GM13976 (cell line): ENCODE measurements around the gene SORCS1.

Experiments
- DNase-seq: peaks from one replicate; pipeline ENCODE4 v3.0.0; 2012; ENCODE audit warnings: low spot score
- CTCF ChIP-seq: IDR thresholded peaks from 2 replicates; pipeline ENCODE4 v1.5.1; 2012; ENCODE audit warnings: borderline replicate concordance, mild to moderate bottlenecking; ENCODE audit not compliant: insufficient read depth; ENCODE audit errors: extremely low read depth, missing control alignments, control extremely low read depth
- in situ Hi-C: fragments of 300-500 bp; cut with MboI; formaldehyde crosslinking; loops from one replicate; pipeline ENCODE4 v1.12.0; 2022; ENCODE audit warnings: low sequenced_read_pairs, mixed read lengths, inconsistent platforms; ENCODE audit not compliant: unreplicated experiment

The SORCS1 gene

GRCh38 chr10:106559442-106559841 is 605.1 kb downstream of the SORCS1 start:
- in situ Hi-C loops: no loop called here
- no peak for DNase-seq

GRCh38 chr10:106557951-106558733 is 606.4 kb downstream of the SORCS1 start:
- DNase-seq: no peak
- in situ Hi-C loops: no loop called here
- no peak for TF ChIP-seq CTCF

More at GRCh38 chr10:106559442-106559841, 605.1 kb downstream of the SORCS1 start:
- no peak for TF ChIP-seq CTCF

- in situ Hi-C loops: no loop called here
- no peak for DNase-seq
- TF ChIP-seq CTCF: no peak
These were observed 607.5 kb downstream of the SORCS1 start for GRCh38 chr10:106557053-106557452.

- in situ Hi-C loops: no loop called here
- no peak for TF ChIP-seq CTCF
- no peak for DNase-seq
These were observed 608.9 kb downstream of the SORCS1 start for GRCh38 chr10:106555599-106555998.

- no peak for DNase-seq
- no peak for TF ChIP-seq CTCF
- in situ Hi-C loops: no loop called here
These were observed 612.9 kb downstream of the SORCS1 start for GRCh38 chr10:106551501-106552062.

GRCh38 chr10:106548832-106549231 is 615.7 kb downstream of the SORCS1 start:
- no peak for TF ChIP-seq CTCF
- in situ Hi-C loops: no loop called here

More at GRCh38 chr10:106548832-106549231, 615.7 kb downstream of the SORCS1 start:
- DNase-seq: no peak
